AG08395 (cell line): ENCODE results near the gene TH.
A peak's percentile ranks its signal among the peaks of the same experiment; 100 is the strongest.
"Not testable (repeated sequence)": the region's sequence is repeated elsewhere in the genome, so short reads cannot be mapped to it uniquely, and the experiment has no call there.

Source experiments
- DNase-seq: peaks from one replicate; pipeline ENCODE4 v3.0.0; 2012; ENCODE audit warnings: mixed read lengths, low spot score

TH gene

DNA sequence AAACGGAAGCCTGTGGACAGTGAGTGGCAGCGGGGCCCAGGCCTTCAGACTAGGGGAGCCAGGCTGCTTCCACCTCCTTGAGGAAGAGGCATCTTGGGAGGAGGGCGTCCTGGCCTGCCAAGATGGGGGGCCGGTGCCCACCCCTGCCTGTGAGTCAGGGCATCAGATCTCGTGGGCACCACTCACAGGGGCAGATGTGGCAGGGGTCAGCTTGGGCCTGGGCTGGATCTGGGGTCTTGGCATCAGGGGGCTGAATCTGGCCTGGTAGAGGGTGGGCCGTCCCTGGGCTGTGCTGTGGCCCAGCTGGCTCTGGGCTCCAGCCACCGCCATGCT is 24.1 kb upstream of the TH start:
- no peak for DNase-seq

DNA sequence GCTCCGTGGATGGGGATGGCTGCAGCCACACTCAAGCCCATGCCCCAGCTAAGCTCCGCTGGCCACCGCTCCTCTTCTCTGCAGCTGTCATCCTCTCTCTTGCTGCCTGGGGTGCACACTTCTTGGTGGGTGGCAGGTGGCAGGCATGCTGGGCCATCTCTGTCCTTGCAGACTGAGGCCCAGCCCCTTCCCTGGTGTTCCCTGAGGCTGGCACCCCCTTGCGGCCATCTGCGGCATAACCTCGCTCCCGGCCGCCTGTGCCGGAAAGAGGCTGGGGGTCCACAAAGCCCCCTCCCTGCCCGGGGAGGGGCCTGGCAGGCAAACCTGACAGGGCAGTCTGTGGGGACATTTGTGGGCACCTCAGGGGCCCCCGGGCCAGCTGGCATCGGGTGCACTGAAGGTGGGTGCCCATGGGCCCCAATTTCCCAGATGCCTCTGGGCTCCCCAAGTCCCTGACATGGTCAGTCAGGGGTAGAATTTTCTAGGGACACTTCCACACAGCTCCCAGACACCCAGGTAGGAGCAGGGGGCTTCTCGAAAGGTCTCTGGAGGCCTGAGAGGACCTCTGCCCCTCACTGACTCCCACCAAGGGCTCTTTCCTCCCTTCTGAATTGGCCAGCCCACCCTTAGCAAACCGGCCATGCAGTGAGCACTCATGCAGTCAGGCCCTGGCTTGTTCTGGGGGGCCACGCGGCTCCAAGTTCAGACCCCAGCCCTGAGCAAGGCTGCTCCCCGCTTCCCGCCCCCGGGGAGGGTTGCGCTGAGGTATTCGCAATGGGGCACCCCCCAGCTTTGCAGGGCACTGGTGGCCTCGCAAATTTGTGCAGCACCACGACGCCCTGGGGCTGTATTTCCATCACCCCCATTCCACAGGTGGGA is 23.5 kb upstream of the TH start:
- DNase-seq: peak; percentile 66

DNA sequence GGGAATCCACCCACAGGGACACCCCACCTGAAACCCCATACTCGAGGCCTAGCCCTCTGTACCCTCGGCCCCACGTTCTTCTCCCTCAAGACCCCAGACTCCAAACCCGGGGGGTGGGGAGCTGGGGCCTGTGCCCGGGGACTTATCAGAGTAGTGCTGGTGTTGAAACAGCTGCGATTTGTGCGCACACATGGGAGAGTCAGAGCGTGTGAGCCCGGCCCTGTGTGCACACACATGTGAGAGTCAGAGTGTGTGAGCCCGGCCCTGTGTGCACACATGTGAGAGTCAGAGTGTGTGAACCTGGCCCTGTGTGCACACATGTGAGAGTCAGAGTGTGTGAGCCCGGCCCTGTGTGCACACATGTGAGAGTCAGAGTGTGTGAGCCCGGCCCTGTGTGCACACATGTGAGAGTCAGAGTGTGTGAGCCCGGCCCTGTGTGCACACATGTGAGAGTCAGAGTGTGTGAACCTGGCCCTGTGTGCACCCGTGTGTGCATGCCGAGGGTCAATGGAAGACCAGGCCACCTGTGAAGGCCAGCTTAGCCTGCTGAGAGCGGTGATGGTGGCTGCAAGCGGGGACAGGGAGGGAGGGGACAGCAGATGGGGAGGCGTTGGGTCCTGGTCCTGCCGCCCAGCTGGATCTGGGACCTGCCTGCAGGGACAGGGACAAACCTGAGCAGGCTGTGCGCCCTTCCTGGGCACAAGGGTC is 22.4 kb upstream of the TH start:
- not testable (repeated sequence) for DNase-seq

DNA sequence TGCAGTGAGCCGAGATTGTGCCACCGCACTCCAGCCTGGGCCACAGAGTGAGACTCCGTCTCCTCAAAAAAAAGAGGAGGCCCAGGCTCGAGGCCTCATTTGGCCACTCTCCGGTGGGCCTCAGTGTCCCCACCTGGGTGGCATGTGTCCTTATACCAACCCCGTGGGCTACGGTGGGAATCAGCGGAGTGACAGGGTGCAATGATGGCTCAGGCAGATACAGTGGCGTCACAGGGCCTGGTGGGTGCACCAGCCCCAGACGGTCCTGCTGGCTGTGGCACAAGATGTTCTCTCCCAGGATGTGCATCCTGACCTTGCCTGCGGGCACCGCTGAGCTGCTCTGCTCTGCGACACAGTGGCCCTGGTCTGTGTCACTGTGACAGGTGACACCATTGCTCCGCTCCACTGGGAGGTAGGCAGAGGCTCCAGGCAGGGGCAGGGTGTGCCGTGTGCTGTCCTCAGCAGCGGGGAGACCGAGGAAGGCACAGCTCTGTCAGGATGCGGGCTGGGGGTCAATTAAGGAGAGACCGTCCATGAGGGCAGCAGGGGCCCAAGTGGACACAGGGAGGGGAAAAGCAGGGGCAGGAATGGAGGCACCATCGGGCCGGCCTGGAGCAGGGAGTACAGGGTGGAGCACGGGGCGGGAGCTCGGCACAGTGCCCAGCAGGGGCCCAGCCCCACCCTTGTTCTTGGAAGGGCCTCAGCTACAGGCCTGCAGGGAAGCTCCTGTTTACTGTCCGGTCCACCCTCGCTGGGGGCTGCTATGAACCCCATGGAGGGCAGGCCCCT is 21.7 kb upstream of the TH start:
- DNase-seq: no peak

GRCh38 chr11:2192435-2192834 is 20.8 kb upstream of the TH start:
- no peak for DNase-seq

- DNase-seq: no peak
These were observed 20.3 kb upstream of the TH start for GRCh38 chr11:2191883-2192282.

DNA sequence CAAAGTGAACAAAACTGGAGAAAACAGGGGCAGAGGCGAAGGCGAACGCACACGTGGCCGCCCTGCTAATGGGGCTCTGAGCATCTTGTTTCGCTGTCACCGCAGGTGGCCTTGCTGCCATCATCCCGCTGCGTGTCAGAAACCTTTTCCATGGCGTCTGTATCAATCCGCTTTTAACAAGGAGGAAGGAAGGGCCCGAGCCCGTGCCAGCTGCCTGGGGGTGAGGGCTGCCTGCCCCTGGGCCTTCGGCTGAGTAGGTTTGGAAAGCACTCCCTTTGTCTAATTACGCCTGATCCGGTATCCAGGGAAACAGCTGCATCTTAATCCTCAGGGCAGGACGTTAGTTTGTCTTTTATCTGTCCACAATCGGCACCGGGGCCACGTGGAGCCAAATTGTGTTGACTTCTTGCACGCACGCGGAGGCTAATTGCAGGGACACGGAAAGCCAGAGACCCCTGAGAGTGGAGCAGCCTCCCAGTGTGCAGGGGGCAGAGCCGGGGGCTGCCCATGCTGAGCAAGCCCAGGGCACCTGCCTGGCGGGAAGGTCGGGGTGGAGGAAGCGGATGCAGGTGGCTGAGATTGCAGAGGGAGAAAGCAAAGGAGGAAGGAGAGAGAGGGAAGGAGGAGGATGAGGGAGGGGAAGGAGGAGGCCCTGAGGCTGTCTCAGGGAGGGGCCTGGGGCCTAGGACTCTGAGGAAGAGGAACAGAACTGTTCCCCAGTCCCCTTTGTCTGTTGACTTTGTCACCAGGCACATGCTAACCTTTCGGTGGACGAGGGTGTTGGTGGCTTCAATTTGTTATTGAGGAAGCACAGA is 19.2 kb upstream of the TH start:
- no peak for DNase-seq

DNA sequence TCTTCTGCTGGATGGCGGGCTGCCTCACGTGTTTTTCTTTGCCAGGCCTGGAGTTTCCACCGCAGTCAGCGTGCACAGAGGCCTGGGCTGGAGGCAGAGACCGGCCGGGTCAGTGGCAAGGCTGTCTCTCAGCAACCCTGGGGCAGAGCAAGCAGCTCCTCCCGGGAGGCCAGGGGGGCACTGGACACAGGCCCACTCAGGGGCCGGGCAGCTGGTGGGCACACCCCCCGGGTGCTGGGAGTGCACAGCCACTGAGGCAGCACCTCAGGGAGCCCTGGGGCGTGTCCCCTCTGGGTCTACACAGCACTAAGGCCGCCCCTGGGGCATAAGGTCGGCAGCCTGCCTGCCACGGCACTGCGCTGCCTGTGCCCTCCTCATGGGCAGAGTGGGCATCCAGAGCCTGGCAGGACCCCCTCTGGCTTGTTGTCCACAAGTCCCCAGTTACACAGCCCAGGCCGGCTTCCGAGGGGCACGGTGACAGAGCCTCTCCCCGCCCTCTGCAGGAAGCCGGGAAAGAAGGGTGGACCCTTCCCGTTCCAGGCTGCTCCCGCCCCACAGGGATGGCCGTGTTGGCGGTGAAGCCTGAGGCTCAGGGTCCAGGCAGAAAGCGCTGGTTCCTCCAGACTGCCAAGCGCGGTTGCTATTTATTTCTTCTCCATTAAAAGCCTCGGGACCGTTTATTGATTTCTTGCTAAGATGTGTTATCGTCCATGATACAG is 18.5 kb upstream of the TH start:
- DNase-seq: no peak

- DNase-seq: no peak
These were observed 17.1 kb upstream of the TH start for GRCh38 chr11:2188745-2189144.

DNA sequence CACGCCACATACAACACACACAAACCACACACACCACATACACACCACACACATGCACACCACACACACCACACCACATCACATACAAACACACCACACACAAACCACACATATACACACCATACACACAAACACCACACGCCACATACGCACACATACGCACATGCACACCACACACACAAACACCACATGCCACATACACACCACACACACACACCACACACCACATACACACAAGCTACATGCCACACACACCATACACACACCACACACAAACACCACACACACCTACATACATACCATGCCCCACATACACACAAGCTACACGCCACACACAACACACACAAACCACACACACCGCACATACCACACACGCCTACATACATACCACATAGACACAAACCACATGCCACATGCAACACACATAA is 15.7 kb upstream of the TH start:
- no peak for DNase-seq

- DNase-seq: no peak
These were observed 15.2 kb upstream of the TH start for GRCh38 chr11:2186669-2187279.

GRCh38 chr11:2185324-2186085 is 13.9 kb upstream of the TH start:
- no peak for DNase-seq

DNA sequence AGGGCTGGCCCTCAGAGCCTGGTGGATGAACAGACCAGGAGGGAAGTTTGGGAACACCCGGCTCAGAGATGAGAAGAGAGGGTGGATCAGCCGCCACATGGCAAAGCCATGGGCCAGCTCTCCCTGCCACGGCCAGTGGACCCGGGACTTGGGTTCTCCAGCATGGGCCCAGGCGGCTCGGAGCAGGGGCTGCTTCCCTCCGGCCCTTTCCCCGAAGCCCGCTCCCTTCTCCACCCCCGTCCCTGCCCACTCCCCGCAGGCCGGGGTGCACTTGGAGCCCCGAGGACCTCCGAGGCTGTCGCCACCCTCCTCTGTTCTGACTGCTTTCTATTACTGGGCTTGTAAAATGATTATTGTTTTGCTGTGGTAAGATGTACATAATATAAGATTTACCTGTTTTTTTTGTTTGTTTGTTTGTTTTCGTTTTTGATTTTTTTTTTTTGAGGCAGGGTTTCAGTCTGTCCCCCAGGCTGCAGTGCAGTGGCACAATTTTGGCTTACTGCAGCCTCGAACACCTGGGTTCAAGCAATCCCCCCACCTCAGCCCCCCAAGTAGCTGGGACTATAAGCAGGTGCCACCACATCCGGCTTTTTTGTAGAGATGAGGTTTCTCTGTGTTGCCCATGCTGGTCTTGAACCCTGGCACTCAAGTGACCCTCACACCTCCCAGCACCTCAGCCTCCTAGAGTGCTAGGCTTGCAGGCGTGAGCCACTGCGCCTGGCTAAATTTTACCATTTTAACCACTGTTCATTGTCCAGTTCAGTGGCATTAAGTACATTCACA is 11.3 kb upstream of the TH start:
- DNase-seq: no peak

DNA sequence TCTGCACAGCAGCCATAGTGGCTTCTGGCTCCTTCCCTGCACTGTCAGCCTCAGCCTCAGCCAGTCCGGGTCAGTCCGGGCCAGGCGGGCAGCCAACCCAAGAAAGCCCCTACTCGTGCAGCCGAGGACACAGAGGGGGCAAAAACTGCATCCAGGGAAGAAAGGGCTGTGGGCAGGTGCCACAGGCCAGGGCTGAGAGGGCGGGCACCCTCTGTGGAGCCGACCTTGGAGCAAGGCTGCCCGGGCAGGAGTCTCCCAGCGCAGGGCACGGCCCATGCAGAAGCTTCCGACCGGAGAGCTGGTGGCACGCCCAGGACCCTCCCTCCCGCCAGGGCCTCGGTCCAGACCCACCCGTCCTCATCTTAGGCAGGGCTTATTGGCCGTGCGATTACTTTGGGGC is 10.5 kb upstream of the TH start:
- DNase-seq: no peak

DNA sequence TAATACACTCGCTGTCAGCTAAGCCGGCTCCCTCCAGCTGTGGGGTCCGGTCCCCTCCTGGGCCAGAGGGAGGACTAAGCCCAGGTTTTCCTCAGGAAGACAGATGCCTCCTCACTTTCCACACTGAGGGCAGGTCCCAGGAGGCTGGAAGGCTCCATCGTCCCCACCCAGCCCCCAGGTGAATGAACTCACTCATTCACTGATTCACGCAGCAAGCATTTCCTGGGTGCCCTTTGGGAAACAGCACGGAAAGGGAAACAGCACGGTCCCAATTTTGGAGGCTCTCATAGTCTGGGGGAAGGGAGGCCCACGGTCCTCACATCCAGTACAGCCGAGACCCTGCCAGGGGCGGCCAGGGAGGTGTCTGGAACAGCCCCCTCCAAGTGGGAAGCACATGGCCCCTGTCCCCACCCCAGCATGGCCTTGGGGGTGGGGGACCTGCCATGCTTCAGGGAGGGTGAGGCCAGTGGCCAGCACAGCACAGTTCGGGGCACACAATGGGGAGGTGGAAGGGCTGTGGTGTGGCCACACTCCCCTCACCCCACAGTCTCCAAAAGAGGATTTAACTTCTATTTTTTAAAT is 9.3 kb upstream of the TH start:
- DNase-seq: no peak

- no peak for DNase-seq
These were observed 8.7 kb upstream of the TH start for GRCh38 chr11:2180347-2180746.

DNA sequence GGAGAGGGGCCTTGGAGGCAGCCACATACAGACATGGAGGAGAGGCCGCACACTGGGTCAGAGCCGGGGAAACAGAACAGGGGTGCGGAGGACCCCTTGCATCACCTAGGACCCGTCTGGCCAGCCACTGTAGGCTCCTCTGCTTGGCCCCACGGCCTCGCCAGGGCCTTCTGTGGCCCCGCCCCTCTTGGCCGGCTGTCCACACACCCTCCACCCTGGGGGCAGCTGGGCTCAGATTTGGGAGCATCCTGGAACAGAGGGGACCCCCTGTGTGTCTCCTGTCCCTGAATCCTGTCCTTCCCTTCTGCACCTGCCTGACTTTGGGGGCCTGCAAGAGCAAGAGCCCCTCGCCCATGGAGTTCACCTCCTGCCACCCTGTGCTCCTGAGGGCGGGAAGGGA is 7.9 kb upstream of the TH start:
- DNase-seq: no peak

DNA sequence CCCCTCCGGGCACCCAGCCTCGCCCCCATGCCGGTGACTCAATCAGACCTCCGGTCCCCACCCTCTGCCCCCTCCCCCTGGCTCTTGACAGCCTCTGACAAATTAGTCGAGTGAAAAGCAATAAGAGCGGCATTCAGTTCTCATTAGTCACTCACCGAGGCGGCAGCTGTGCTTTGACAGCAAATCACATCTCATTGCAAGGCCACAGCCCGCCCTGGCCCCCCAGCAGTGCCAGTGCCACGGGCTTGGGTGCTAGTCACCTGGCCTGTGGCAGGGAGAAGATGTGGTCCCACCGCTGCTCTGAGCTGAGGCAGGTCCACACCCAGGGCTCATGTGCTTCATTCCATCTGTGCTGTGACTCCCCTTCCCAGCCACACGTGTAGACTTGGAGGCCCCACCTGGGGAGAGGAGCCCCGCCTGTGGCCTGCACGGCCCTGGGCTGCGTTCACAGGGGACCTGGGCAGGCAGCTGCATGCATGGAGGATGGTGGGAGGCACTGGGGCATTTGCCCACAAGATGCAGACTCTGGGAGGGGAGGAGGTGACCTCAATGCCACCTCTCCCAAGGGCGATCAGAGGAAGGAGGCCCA is 7.4 kb upstream of the TH start:
- DNase-seq: peak; percentile 35
